ENCODE data around the gene NTRK2. TPM values are rescaled to one million over a fixed set of nuclear protein-coding genes. Genes with fewer than 3 reads are reported as not detected.
A peak's percentile ranks its signal among the peaks of the same experiment; 100 is the strongest.

NTRK2 gene
- total and polyA plus RNA-seq, 10 of the 15 experiments (the other 5 are each of a cell fraction or from before 2014, with no cell fraction given), result 0.42 to 4.6 (median 0.65) TPM

GRCh38 chr9:85004818-85005413 is 335.4 kb downstream of the NTRK2 start:
- 0 out of 4 replicates have a peak, but pooled peaks cover 0 to 2% of the 10 kb centered on the region in 2 experiments for H3K27me3 ChIP-seq (replicated peaks in 1 of 2; ENCODE audit: control insufficient read depth in 2 of 2, insufficient read depth in 2 of 2, low read length in 1 of 2)
- BruUV-seq (replicated peaks), result no TSS peak
- H3K4me1 ChIP-seq (ENCODE audit: control insufficient read depth, insufficient read depth, low read length), result peaks cover 9% of the 10 kb centered on the region
- H3K4me3 ChIP-seq, result no peak overlapping the region
- 9% methylated on average over 3 of the region's 3 CpGs for WGBS (ENCODE audit: insufficient coverage, insufficient replicate concordance, low lambda C conversion rate, missing lambda C conversion rate)
- no peak overlapping the region for H3K4me2 ChIP-seq (ENCODE audit: control insufficient read depth, insufficient read depth)
- intact Hi-C loops (cut with micrococcal nuclease; ENCODE audit: unreplicated experiment) (loop anchor here (5.0 kb wide), 1 partner anchor 137 kb away; no protein-coding TSS in a partner anchor), in situ Hi-C loops (cut with MboI) (no loop called here)
- no peak overlapping the region for H2AFZ ChIP-seq (ENCODE audit: control insufficient read depth, low read depth, low read length)
- ChIA-PET CTCF (interaction anchor here (0.7 to 1.5 kb wide), 5 partner anchors 9 to 307 kb away, joined by 3 read pairs; no protein-coding TSS in a partner anchor), POLR2A (no interaction called here), SMC1A (ENCODE audit: uncharacterized antibody, unreplicated experiment) (interaction anchor here (0.9 to 2.4 kb wide), 3 partner anchors 7 to 171 kb away, joined by 3 to 14 read pairs (median 3); no protein-coding TSS in a partner anchor), RAD21 (ENCODE audit: unreplicated experiment) (interaction anchor here (0.9 to 1.5 kb wide), 3 partner anchors 32 to 139 kb away, joined by 3 read pairs; no protein-coding TSS in a partner anchor)
- ATAC-seq (peak; percentile 65), FAIRE-seq (no peak), DNase-seq (ENCODE audit: low read depth, low spot score) (peak; percentile 21)
- no peaks in the 10 kb centered on the region for H3K36me3 ChIP-seq (ENCODE audit: control insufficient read depth in 2 of 2, insufficient read depth in 2 of 2, low read length in 1 of 2)
- no peak overlapping the region for H3K27ac ChIP-seq (ENCODE audit: control insufficient read depth, insufficient read depth)
- H3K9me3 ChIP-seq (replicated peaks; ENCODE audit: control insufficient read depth, insufficient read depth, low read length), result no peaks in the 10 kb centered on the region; the same call in 1 of the 3 replicates
- H3K9ac ChIP-seq (ENCODE audit: control insufficient read depth, insufficient read depth, low read length), result no peak overlapping the region
- no peaks in the 10 kb centered on the region for H3K79me2 ChIP-seq (ENCODE audit: control insufficient read depth, insufficient read depth, low read length)
- H4K20me1 ChIP-seq (ENCODE audit: control insufficient read depth, insufficient read depth), result no peaks in the 10 kb centered on the region
- no peak for TF ChIP-seq KDM1A (IDR thresholded peaks at IDR 0.05; ENCODE audit: borderline replicate concordance)
- peak; percentile 34; the same call in 1 of the 2 replicates for TF ChIP-seq ATF2 (IDR thresholded peaks at IDR 0.05; ENCODE audit: low read length)
- no peak for TF ChIP-seq TCF12 (IDR thresholded peaks at IDR 0.05; ENCODE audit: low read depth, low read length)
- TF ChIP-seq CHD4 (IDR thresholded peaks at IDR 0.05), result no peak
- TF ChIP-seq ZZZ3 (IDR thresholded peaks at IDR 0.05; ENCODE audit: control insufficient read depth, insufficient read length, low read depth), result no peak
- no peak for TF ChIP-seq MYB (IDR thresholded peaks at IDR 0.05; ENCODE audit: borderline replicate concordance, low read depth, low read length)
- peak; percentile 17; the same call in 1 of the 2 replicates for TF ChIP-seq IKZF1 (conservative IDR thresholded peaks at IDR 0.05)
- TF ChIP-seq ZBTB40 (IDR thresholded peaks at IDR 0.05; ENCODE audit: borderline replicate concordance), result no peak
- 0 out of 2 replicates have a peak, but pooled peaks have one; percentile 25 for TF ChIP-seq ATF7 (IDR thresholded peaks at IDR 0.05; ENCODE audit: low read depth)
- no peak for TF ChIP-seq ETV6 (conservative IDR thresholded peaks at IDR 0.05 in 1 of 2, IDR thresholded peaks at IDR 0.05 in 1 of 2; ENCODE audit: borderline replicate concordance in 1 of 2, low read depth in 1 of 2)
- no peak for TF ChIP-seq ZNF207 (IDR thresholded peaks at IDR 0.05; ENCODE audit: borderline replicate concordance)
- TF ChIP-seq ZNF687 (IDR thresholded peaks at IDR 0.05), result no peak
- TF ChIP-seq POLR2AphosphoS2 (IDR thresholded peaks at IDR 0.05; ENCODE audit: low read depth, low read length), result no peak
- no peak for TF ChIP-seq SUPT20H (IDR thresholded peaks at IDR 0.05; ENCODE audit: borderline replicate concordance, control insufficient read depth, low read depth, low read length)
